HG02642 (cell line): ENCODE measurements around the gene IGF2R.
"Not testable (repeated sequence)": the region's sequence is repeated elsewhere in the genome, so short reads cannot be mapped to it uniquely, and the experiment has no call there.

Experiments
- ATAC-seq: cut with Tn5 transposase; IDR thresholded peaks from one replicate; pipeline ENCODE4 v1.9.1; 2021; ENCODE audit warnings: mild to moderate bottlenecking; ENCODE audit not compliant: unreplicated experiment, poor library complexity

Gene IGF2R

GRCh38 chr6:160108077-160108476, 139.2 kb downstream of the IGF2R start:
- no peak for ATAC-seq

GRCh38 chr6:160110586-160111123, 141.8 kb downstream of the IGF2R start:
- no peak for ATAC-seq

- no peak for ATAC-seq
Measured at GRCh38 chr6:160111806-160112205, 142.9 kb downstream of the IGF2R start.

GRCh38 chr6:160112628-160113299, 143.9 kb downstream of the IGF2R start:
- ATAC-seq, result no peak

- ATAC-seq, result not testable (repeated sequence)
Measured at GRCh38 chr6:160114536-160114935, 145.7 kb downstream of the IGF2R start.

- ATAC-seq, result no peak
Measured at GRCh38 chr6:160115421-160115820, 146.5 kb downstream of the IGF2R start.

- ATAC-seq, result no peak
Measured at GRCh38 chr6:160116411-160116810, 147.5 kb downstream of the IGF2R start.

GRCh38 chr6:160117137-160117536, 148.3 kb downstream of the IGF2R start:
- no peak for ATAC-seq

- ATAC-seq, result no peak
Measured at GRCh38 chr6:160118620-160119229, 149.8 kb downstream of the IGF2R start.

GRCh38 chr6:160120087-160120486, 151.2 kb downstream of the IGF2R start:
- ATAC-seq, result no peak

GRCh38 chr6:160121558-160121957, 152.7 kb downstream of the IGF2R start, which contains the start of gene SLC22A1:
TSS of gene SLC22A1 (plus strand) at chr6:160121815. CDS start at chr6:160121936, 121 bp downstream.
- no peak for ATAC-seq

- ATAC-seq, result no peak
Measured at GRCh38 chr6:160121981-160122380, 153.1 kb downstream of the IGF2R start.

GRCh38 chr6:160122744-160123143, 153.9 kb downstream of the IGF2R start:
- no peak for ATAC-seq

GRCh38 chr6:160124007-160124406, 155.1 kb downstream of the IGF2R start:
- no peak for ATAC-seq

- ATAC-seq, result no peak
Measured at GRCh38 chr6:160124605-160125004, 155.7 kb downstream of the IGF2R start.

- not testable (repeated sequence) for ATAC-seq
Measured at GRCh38 chr6:160125105-160125504, 156.2 kb downstream of the IGF2R start.

- ATAC-seq, result no peak
Measured at GRCh38 chr6:160127270-160128124, 158.6 kb downstream of the IGF2R start.

GRCh38 chr6:160128125-160128683, 159.3 kb downstream of the IGF2R start:
- ATAC-seq, result no peak

GRCh38 chr6:160128879-160129516, 160.1 kb downstream of the IGF2R start:
- no peak for ATAC-seq
